Fibroblast of lung (primary cell): ENCODE measurements around the gene TUBGCP6. TPM values are rescaled to one million over a fixed set of nuclear protein-coding genes. Genes with fewer than 3 reads are reported as not detected.

Experiments used
- DNase-seq, 2 donors: peaks; one replicate each; pipeline versions ENCODE4 v3.0.0 to v3.0.0-alpha.2; 2010; ENCODE audit warnings: low read depth in 2 of 2
- H2AFZ ChIP-seq: 2 replicates; pipeline ENCODE4 v1.5.1; 2012; ENCODE audit warnings: low read length, control low read depth, inconsistent platforms
- H3K27ac ChIP-seq: 2 replicates; pipeline ENCODE4 v1.5.1; 2011; ENCODE audit warnings: low read length, control low read depth; ENCODE audit not compliant: insufficient read depth
- H3K27me3 ChIP-seq: 2 replicates; pipeline ENCODE4 v1.5.1; 2011; ENCODE audit warnings: mild to moderate bottlenecking, low read length; ENCODE audit not compliant: control insufficient read depth, insufficient read depth
- H3K36me3 ChIP-seq: 2 replicates; pipeline ENCODE4 v1.5.1; 2011; ENCODE audit warnings: low read length; ENCODE audit not compliant: control insufficient read depth, insufficient read depth
- H3K4me1 ChIP-seq: 2 replicates; pipeline ENCODE4 v1.5.1; 2011; ENCODE audit warnings: low read length; ENCODE audit not compliant: control insufficient read depth, insufficient read depth; ENCODE audit errors: extremely low read depth
- H3K4me2 ChIP-seq: 2 replicates; pipeline ENCODE4 v1.5.1; 2011; ENCODE audit warnings: low read length, control low read depth; ENCODE audit not compliant: insufficient read depth; ENCODE audit errors: extremely low read depth
- H3K4me3 ChIP-seq, 4 experiments: fragments of 200-600 bp in 1 of 4; sonication (generic) in 1 of 4; replicated peaks in 1 of 4; 2 replicates each; pipeline ENCODE4 v1.5.1; 2011 to 2016; ENCODE audit warnings: low read length in 4 of 4, low read depth in 3 of 4, mild to moderate bottlenecking in 3 of 4, control low read depth in 2 of 4, inconsistent platforms in 1 of 4, mixed read lengths in 1 of 4; ENCODE audit not compliant: insufficient read depth in 1 of 4; ENCODE audit errors: control extremely low read depth in 1 of 4
- H3K79me2 ChIP-seq: 2 replicates; pipeline ENCODE4 v1.5.1; 2012; ENCODE audit warnings: mild to moderate bottlenecking, low read length, inconsistent platforms; ENCODE audit not compliant: control insufficient read depth, insufficient read depth
- H3K9ac ChIP-seq: 2 replicates; pipeline ENCODE4 v1.5.1; 2011; ENCODE audit warnings: mild to moderate bottlenecking, low read length, control low read depth; ENCODE audit not compliant: insufficient read depth
- H3K9me3 ChIP-seq: 2 replicates; pipeline ENCODE4 v1.5.1; 2012; ENCODE audit warnings: low read depth, low read length; ENCODE audit not compliant: control insufficient read depth, insufficient read depth
- H4K20me1 ChIP-seq: 2 replicates; pipeline ENCODE4 v1.5.1; 2011; ENCODE audit warnings: low read length; ENCODE audit not compliant: control insufficient read depth, insufficient read depth; ENCODE audit errors: extremely low read depth
- CTCF ChIP-seq, 2 donors: IDR thresholded peaks in 1 of 2; conservative IDR thresholded peaks in 1 of 2; 1 replicate in 1 of 2; 2 replicates in 1 of 2; pipeline ENCODE4 v1.5.1; 2011 to 2012; ENCODE audit warnings: low read length in 2 of 2, control low read depth in 1 of 2, inconsistent platforms in 1 of 2, low read depth in 1 of 2, mild to moderate bottlenecking in 1 of 2
- EZH2 ChIP-seq: IDR thresholded peaks from 2 replicates; pipeline ENCODE4 v1.5.1; 2012; ENCODE audit warnings: low read length, control low read depth, mild to moderate bottlenecking; ENCODE audit errors: missing control alignments
- polyA plus RNA-seq, 2 donors: library from polyadenylated mRNA; depleted of rRNA in 1 of 2; stranded (reverse) in 1 of 2; unstranded in 1 of 2; fragments of >200 nt; gene quantifications; 2 replicates each; pipeline ENCODE4 v1.2.1, GENCODE V29; 2011 to 2012; ENCODE audit warnings: missing spikeins in 1 of 2
- total RNA-seq: library from RNA; depleted of rRNA; stranded (reverse); fragments of >200 nt; gene quantifications from 2 replicates; pipeline ENCODE4 v1.2.1, GENCODE V29; 2014

Gene TUBGCP6
- total and polyA plus RNA-seq, 2 donors (not counting 1 experiment from before 2014, with no cell fraction given), result 6.7 to 23.8 TPM

GRCh38 chr22:50178871-50179869, 65.7 kb downstream of the TUBGCP6 start:
- Histone ChIP-seq H3K36me3 (no peaks in the 10 kb centered on the region), H3K27me3 (peaks cover 3% of the 10 kb centered on the region), H3K9me3 (no peaks in the 10 kb centered on the region), H4K20me1 (no peaks in the 10 kb centered on the region), H3K4me1 (peaks cover 2% of the 10 kb centered on the region), H3K4me2 (no peak overlapping the region), H3K4me3 (no peak overlapping the region), H3K27ac (no peak overlapping the region), H2AFZ (no peak overlapping the region), H3K9ac (no peak overlapping the region), H3K79me2 (no peaks in the 10 kb centered on the region)
- DNase-seq, result no peak
- TF ChIP-seq EZH2 (no peak), CTCF (conservative IDR thresholded peaks at IDR 0.05 in 1 of 2, IDR thresholded peaks at IDR 0.05 in 1 of 2; ENCODE audit: low read depth in 1 of 2, low read length in 2 of 2) (no peak)

- Histone ChIP-seq H3K4me3 (no peak overlapping the region), H3K27ac (no peak overlapping the region), H3K9me3 (no peaks in the 10 kb centered on the region), H3K79me2 (no peaks in the 10 kb centered on the region), H3K27me3 (peaks cover 3% of the 10 kb centered on the region), H2AFZ (no peak overlapping the region), H3K36me3 (no peaks in the 10 kb centered on the region), H4K20me1 (no peaks in the 10 kb centered on the region), H3K9ac (no peak overlapping the region), H3K4me1 (no peaks in the 10 kb centered on the region), H3K4me2 (no peak overlapping the region)
- DNase-seq, result no peak
- TF ChIP-seq EZH2 (no peak), CTCF (conservative IDR thresholded peaks at IDR 0.05 in 1 of 2, IDR thresholded peaks at IDR 0.05 in 1 of 2; ENCODE audit: low read depth in 1 of 2, low read length in 2 of 2) (no peak)
Observed at GRCh38 chr22:50178471-50178864, 66.4 kb downstream of the TUBGCP6 start.

- H3K27ac ChIP-seq, result no peak overlapping the region
- no peak for DNase-seq
- H2AFZ ChIP-seq, result no peak overlapping the region
- H3K36me3 ChIP-seq, result no peaks in the 10 kb centered on the region
- no peak overlapping the region for H3K9ac ChIP-seq
- no peaks in the 10 kb centered on the region for H3K4me1 ChIP-seq
- TF ChIP-seq EZH2 (no peak), CTCF (conservative IDR thresholded peaks at IDR 0.05 in 1 of 2, IDR thresholded peaks at IDR 0.05 in 1 of 2; ENCODE audit: low read depth in 1 of 2, low read length in 2 of 2) (no peak)
- H4K20me1 ChIP-seq, result no peaks in the 10 kb centered on the region
- H3K4me2 ChIP-seq, result no peak overlapping the region
- H3K9me3 ChIP-seq, result no peaks in the 10 kb centered on the region
- no peak overlapping the region for H3K4me3 ChIP-seq
- H3K27me3 ChIP-seq, result peaks cover 3% of the 10 kb centered on the region
- no peaks in the 10 kb centered on the region for H3K79me2 ChIP-seq
Observed at GRCh38 chr22:50177537-50178470, 67.0 kb downstream of the TUBGCP6 start.
